NCI-H1417 (cell line): Measurements from ENCODE around the gene KLHL40.
A peak's percentile ranks its signal among the peaks of the same experiment; 100 is the strongest.
"Not testable (repeated sequence)": the region's sequence is repeated elsewhere in the genome, so short reads cannot be mapped to it uniquely, and the experiment has no call there.

Source experiments
- DNase-seq, 3 experiments: peaks; one replicate each; lab custom pipeline; 2025; lab: John Stamatoyannopoulos, UW

KLHL40 gene

DNA sequence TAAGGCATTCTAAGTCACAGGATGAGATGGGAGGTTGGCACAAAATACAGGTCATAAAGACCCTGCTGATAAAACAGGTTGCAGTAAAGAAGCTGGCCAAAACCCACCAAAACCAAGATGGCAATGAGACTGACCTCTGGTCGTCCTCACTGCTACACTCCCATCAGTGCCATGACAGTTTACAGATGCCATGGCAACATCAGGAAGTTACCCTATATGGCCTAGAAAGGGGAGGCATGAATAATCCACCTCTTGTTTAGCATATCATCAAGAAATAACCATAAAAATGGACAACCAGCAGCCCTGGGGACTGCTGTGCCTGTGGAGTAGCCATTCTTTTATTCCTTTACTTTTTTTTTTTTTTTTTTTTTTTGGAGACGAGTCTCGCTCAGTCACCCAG lies 37.1 kb downstream of the KLHL40 start:
- DNase-seq = not testable (repeated sequence)

- no peak for DNase-seq
Observed at GRCh38 chr3:42723219-42723618, 37.9 kb downstream of the KLHL40 start.

DNA sequence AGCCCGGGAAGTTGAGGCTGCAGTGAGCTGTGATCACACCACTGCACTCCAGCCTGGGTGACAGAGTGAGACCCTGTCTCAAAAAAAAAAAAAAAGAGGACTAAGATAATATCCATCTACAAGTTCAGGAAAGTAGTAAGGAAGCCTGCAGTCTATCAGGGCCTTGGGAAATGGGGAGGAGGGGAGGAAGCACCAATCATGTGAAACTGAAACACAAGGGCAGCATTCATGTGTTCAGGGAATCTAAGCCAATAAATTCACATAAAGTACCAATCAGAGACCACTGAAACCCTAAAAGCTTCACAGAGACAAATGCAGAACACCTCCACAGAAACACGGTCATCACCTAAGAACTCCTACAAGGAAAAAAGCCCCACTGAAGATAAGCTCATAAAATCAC lies 40.1 kb downstream of the KLHL40 start:
- no peak for DNase-seq

DNA sequence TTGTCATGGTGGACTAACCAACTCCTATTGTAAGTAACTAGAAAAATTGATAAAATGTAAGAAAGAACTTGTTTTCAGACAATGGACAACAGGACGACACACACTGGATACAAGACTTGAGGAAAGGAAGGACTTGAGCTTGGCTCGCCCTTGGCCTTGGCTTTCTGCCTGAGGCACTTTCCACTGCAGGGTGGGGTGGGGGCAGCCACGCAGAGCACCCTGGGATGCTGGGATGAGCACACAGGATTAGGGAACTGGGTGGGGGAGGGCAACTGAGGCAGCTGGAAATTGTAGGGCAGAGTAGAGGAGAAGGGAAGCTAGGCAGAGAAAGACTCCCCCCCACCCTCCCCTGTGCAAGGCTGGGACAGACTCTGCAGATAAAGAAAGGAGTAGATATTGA lies 42.7 kb downstream of the KLHL40 start:
- no peak for DNase-seq

DNA sequence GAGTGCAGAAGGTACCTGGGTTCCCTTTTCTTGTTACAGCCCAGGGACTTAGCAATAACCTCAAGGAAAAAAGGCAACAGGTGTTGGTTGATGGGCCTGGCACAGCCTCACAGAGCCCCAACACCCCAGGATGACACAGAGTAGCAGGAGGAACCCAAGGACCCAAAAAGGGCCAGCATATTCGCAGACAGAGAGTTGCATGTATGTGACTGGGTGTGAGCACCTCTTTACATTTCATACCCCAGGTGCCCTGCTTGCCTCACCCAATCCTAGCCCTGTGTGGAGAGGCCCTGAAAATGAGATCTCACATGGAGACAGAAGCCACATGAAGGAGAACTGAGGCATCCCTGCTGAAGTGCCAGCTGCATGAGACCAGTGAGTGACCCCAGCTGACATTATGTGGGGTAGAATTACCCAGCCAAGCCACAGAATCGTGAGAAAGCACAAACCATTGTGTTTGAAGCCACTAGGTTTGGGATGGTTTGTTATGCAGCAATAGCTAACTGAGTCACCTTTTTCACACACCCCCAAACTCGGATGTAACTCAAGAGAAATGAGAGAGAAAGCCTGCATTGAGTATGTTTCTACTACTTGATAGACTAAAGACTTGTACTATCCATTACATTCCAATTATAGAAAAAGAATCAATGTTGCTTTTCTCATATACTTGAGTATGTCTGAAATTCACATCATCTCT lies 43.5 kb downstream of the KLHL40 start:
- no peak for DNase-seq

- no peak for DNase-seq
Observed at GRCh38 chr3:42729404-42730145, 44.2 kb downstream of the KLHL40 start.

DNA sequence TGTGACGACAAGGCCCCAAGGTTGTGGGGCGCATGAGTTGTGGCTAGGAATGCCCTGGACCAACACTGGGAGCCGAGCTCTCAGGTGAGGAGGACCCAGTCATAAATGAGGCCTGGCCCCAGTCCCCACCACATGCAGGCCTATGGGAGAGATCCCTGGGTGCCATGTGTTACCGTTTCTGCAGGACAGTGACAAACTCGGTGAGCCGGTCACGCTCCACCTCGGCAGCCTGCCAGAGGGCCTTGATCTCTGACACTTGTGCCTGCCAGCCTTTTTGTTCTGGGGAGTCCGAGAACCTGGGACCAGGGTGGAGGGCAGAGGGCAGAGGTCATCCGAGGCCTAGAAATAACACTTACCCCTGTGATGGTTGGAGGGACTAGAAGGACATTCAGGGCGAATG lies 45.0 kb downstream of the KLHL40 start:
- no peak for DNase-seq

DNA sequence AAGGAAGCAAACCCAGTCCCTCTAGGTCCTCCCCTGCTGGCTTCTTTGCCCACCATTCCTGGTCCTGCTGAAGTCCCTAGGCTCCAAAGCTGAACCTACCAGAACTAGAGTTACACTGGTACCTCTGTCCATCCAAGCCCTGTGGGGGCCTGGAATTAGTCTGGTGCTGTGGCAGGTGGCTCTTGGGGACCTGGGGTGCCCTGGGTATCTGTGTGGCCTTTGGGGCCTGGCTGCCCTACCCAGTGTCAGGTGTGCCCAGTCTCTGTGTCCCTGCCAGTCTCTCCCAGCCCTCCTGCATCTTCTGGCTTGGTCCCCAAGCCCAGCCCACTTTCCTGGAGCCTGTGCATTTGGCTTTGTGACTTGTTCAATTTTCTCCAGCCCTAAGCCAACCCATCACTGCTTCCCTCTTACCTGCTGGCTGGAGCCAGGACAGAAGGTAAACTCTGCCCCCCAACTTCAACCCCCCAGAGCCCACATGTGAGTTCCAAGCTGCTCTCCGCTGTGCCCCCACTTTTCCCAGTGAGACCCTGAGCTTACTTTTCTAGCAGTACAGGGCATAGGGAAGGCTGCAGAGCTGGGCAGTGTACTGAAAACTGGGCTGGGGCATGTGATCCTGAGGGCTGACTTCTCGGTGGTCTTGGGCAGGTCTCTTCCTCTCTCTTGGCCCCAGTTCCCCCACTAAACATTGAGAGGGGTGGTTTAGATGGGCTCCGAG lies 45.5 kb downstream of the KLHL40 start:
- DNase-seq = no peak

DNA sequence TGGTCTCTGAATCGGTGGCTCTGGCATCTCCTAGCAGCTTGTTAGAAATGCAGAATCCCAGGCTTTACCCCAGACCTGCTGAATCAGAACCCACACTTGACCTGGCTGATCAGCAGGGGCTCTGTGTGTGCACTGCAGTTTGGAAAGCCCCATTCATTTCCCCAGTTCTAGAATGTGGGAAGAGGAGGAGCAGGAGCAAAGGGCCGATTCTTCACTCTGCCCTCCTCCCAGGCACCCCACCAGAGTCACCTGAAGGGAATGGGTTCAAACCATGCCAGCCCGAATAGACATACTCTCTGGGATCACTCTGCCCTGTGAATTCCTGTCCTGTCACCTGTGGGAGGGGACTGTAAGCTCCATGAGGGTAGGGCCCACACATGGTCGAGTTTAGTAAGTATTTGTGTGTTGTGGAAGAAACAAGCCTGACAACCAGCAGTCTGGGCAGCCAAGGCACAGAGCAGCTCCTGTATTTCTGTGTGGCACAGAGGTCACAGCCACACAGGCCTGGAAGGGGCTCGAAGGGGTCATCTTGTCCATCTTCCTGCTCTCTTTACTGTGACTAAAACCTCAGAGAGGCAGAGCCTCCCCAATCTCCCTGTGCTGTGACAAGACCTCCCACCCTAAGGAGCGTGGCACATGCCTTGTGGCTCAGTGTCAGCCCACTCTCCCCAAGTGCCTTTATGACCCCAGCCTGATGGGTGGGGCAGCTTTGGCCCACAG lies 46.3 kb downstream of the KLHL40 start:
- no peak for DNase-seq

- DNase-seq = no peak
Observed at GRCh38 chr3:42732196-42732828, 47.0 kb downstream of the KLHL40 start.

- no peak for DNase-seq
Observed at GRCh38 chr3:42732829-42733459, 47.6 kb downstream of the KLHL40 start.

- DNase-seq = peak in 1 of 3 experiments; percentile 44
Observed at GRCh38 chr3:42733501-42734262, 48.3 kb downstream of the KLHL40 start.

DNA sequence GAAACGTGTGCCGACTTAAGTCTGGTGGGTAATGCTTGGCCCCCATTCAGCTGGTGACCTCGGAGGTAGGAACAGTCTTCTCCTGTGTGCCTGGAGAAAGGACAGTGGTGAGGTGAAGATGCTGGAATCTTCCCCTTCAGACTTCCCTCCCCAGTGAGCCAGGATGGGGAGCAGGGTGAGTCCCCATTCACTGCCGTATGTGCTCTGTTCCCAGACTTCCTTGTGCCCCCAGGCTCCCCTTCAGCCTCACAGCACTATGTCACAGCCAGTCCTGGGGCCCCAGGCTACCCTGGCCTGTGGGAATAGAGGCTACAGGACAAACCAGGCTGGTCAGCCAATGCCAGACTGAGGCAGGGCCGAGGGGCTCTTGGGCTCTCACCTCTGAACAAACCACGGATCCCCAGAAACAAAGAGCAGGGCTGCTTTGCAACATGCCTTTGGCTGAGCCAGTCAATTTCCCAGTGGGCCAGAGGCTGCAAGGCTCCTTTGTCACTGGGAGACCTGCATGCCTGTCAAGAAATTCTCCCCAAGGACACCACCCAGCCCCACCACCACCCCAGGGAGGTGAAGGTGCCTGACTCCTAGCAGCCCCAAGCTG lies 49.0 kb downstream of the KLHL40 start:
- no peak for DNase-seq

DNA sequence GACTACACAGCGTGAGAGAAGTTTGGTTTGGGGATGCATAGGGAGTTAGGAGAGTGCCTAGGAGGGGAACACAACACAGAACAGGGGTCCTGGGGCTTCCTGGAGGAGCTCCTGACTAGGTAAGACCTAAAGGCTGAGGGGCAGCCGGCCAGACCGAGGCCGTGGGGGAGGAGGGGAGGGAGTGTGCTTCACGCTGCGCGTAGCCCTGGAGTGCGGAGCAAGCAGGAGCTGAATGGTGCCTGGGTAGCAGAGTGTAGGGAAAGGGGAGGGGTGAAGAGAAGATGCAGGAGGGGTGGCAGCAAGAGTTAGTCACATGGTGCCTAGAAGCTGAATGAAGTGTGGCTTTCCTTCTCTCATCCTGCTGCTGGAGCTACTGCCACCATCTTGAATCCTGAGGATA lies 49.7 kb downstream of the KLHL40 start:
- peak in 1 of 3 experiments; percentile 21 for DNase-seq

GRCh38 chr3:42735615-42736014 lies 50.3 kb downstream of the KLHL40 start:
- DNase-seq = no peak

- peak in 1 of 3 experiments; percentile 47 for DNase-seq
Observed at GRCh38 chr3:42736081-42736480, 50.7 kb downstream of the KLHL40 start.

- no peak for DNase-seq
Observed at GRCh38 chr3:42736531-42736930, 51.2 kb downstream of the KLHL40 start.

- DNase-seq = no peak
Observed at GRCh38 chr3:42739401-42740158, 54.2 kb downstream of the KLHL40 start.

GRCh38 chr3:42741796-42742195 lies 56.5 kb downstream of the KLHL40 start:
- DNase-seq = no peak
